Prostate gland (tissue), 2 donors: ENCODE results near the gene SFT2D2. TPM values are rescaled to one million over a fixed set of nuclear protein-coding genes. Genes with fewer than 3 reads are reported as not detected.
"Not testable (repeated sequence)": the region's sequence is repeated elsewhere in the genome, so short reads cannot be mapped to it uniquely, and the experiment has no call there.

ENCODE experiments used
- DNase-seq: peaks from one replicate; pipeline ENCODE4 v3.0.0-alpha.2; 2019; ENCODE audit warnings: low spot score
- H3K27ac ChIP-seq, 2 donors: fragments of 200-600 bp; sonication (generic); 2 replicates each; pipeline ENCODE4 v1.5.1; 2017 to 2019
- H3K27me3 ChIP-seq: fragments of 200-600 bp; sonication (generic); replicated peaks from 2 replicates; pipeline ENCODE4 v1.5.1; 2019; ENCODE audit not compliant: insufficient read depth
- H3K36me3 ChIP-seq, 2 donors: fragments of 200-600 bp; sonication (generic); 1 replicate in 1 of 2; 2 replicates in 1 of 2; pipeline versions ENCODE4 v1.5.1 to v1.8.1; 2017 to 2019
- H3K4me1 ChIP-seq: fragments of 200-600 bp; sonication (generic); replicated peaks from 2 replicates; pipeline ENCODE4 v1.5.1; 2019
- H3K4me3 ChIP-seq, 2 donors: fragments of 200-600 bp; sonication (generic); 2 replicates each; pipeline ENCODE4 v1.5.1; 2017 to 2019
- H3K9me3 ChIP-seq: fragments of 200-600 bp; sonication (generic); 2 replicates; pipeline ENCODE4 v1.5.1; 2017
- CTCF ChIP-seq, 4 experiments: fragments of 200-600 bp in 2 of 4; fragments of 450-650 bp in 2 of 4; sonication (generic) in 2 of 4; IDR thresholded peaks; 1 replicate in 3 of 4; 2 replicates in 1 of 4; pipeline ENCODE4 v1.5.1; 2016 to 2019; ENCODE audit warnings: antibody characterized with exemption in 4 of 4, mild to moderate bottlenecking in 2 of 4, moderate library complexity in 2 of 4
- POLR2A ChIP-seq: fragments of 450-650 bp; IDR thresholded peaks from one replicate; pipeline ENCODE4 v1.6.1; 2016; ENCODE audit warnings: antibody characterized with exemption, mild to moderate bottlenecking
- POLR2AphosphoS5 ChIP-seq: sonication (generic); formaldehyde crosslinking; IDR thresholded peaks from one replicate; pipeline ENCODE4 v1.6.1; 2017; ENCODE audit warnings: antibody characterized with exemption
- WGBS: methylation state at CpG from one replicate; pipeline ENCODE4 v1.1.5; 2018; 5-methylcytosine and 5-hydroxymethylcytosine counted together
- intact Hi-C: fragments of 100-400 bp; cut with DNase I; formaldehyde crosslinking; loops from one replicate; pipeline ENCODE4 v1.14.2; 2022
- total RNA-seq, 2 donors: library from RNA; depleted of rRNA; stranded (reverse); fragments of >200 nt; gene quantifications; one replicate each; pipeline ENCODE4 v1.1.0, GENCODE V29; 2016

The SFT2D2 gene
- total RNA-seq, 2 donors from 2014 or later, result 44.1 to 76.8 TPM

GRCh38 chr1:168180148-168180524, 45.7 kb upstream of the SFT2D2 start:
- TF ChIP-seq CTCF (IDR thresholded peaks at IDR 0.05) (no peak), POLR2A (no peak), POLR2AphosphoS5 (no peak)
- intact Hi-C loops, result no loop called here
- H3K9me3 ChIP-seq, result no peaks in the 10 kb centered on the region
- H3K4me3 ChIP-seq, result peak overlapping the region; percentile 67 to 69
- H3K36me3 ChIP-seq, result no peaks in the 10 kb centered on the region
- H3K27me3 ChIP-seq, result no peaks in the 10 kb centered on the region
- H3K4me1 ChIP-seq, result peaks cover 7% of the 10 kb centered on the region
- no peak for DNase-seq
- WGBS, result 30% methylated on average over 2 of the region's 2 CpGs
- H3K27ac ChIP-seq, result peak overlapping the region; percentile 86 to 87

- 97% methylated on average over 15 of the region's 15 CpGs for WGBS
- H3K9me3 ChIP-seq, H3K27me3 ChIP-seq, H3K4me3 ChIP-seq, H3K27ac ChIP-seq, H3K36me3 ChIP-seq, intact Hi-C loops, H3K4me1 ChIP-seq, DNase-seq: not testable (repeated sequence)
These were observed 44.6 kb upstream of the SFT2D2 start for GRCh38 chr1:168181063-168181720.

GRCh38 chr1:168187177-168187576, 38.6 kb upstream of the SFT2D2 start:
- intact Hi-C loops, result no loop called here

GRCh38 chr1:168190403-168190802, 35.4 kb upstream of the SFT2D2 start:
- Histone ChIP-seq H3K4me3 (no peak overlapping the region), H3K36me3 (no peaks in the 10 kb centered on the region), H3K4me1 (no peaks in the 10 kb centered on the region), H3K9me3 (no peaks in the 10 kb centered on the region), H3K27me3 (no peaks in the 10 kb centered on the region), H3K27ac (no peak overlapping the region)
- TF ChIP-seq POLR2A, result no peak
- intact Hi-C loops, result no loop called here
- 28% methylated on average over 2 of the region's 2 CpGs for WGBS
- DNase-seq, result no peak

More at GRCh38 chr1:168187177-168187576, 38.6 kb upstream of the SFT2D2 start:
- TF ChIP-seq CTCF (IDR thresholded peaks at IDR 0.05) (no peak), POLR2AphosphoS5 (no peak), POLR2A (no peak)
- DNase-seq, result no peak
- Histone ChIP-seq H3K27me3 (no peaks in the 10 kb centered on the region), H3K9me3 (no peaks in the 10 kb centered on the region), H3K36me3 (no peaks in the 10 kb centered on the region), H3K27ac (no peak overlapping the region), H3K4me1 (no peaks in the 10 kb centered on the region), H3K4me3 (no peak overlapping the region)

GRCh38 chr1:168195199-168196135, 30.3 kb upstream of the SFT2D2 start:
- TF ChIP-seq POLR2A (no peak), CTCF (IDR thresholded peaks at IDR 0.05) (no peak), POLR2AphosphoS5 (no peak)
- intact Hi-C loops, result no loop called here
- H3K27me3 ChIP-seq, result no peaks in the 10 kb centered on the region
- WGBS, result 88% methylated on average over 4 of the region's 4 CpGs
- no peak overlapping the region for H3K27ac ChIP-seq
- no peaks in the 10 kb centered on the region for H3K4me1 ChIP-seq
- no peaks in the 10 kb centered on the region for H3K36me3 ChIP-seq
- DNase-seq, result no peak
- H3K4me3 ChIP-seq, result no peak overlapping the region
- H3K9me3 ChIP-seq, result no peaks in the 10 kb centered on the region
